ENCODE data around the gene RFX4. TPM values are rescaled to one million over a fixed set of nuclear protein-coding genes. Genes with fewer than 3 reads are reported as not detected.

Gene RFX4
- total RNA-seq, 1 donor from 2014 or later: not detected

DNA sequence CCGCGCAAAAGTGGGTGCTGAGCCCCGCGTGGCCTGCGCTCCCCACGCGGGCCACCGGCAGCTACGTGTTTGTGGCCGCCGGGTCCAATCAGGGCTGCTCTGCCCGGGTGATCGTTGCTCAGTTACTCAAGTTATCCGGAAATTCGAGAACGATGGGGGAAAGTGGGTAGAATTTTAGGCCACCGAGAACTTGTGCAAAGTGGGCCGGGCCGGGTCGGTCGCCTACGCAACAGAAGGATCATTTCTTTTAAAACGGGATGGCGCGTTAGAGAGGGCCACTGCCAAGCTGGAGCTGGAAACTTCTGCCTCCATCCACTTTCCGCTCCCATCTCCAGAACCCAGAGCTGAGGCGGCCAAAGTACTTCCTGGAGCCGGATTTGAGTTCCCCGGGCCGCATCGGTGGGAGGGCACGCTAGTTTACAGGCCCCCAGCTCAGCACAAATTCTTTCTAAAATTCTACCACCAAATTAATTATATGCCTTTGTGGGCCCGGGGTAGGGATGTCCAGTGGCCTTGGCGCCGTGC is 3.5 kb downstream of the RFX4 start:
- no peak overlapping the region for H3K4me3 ChIP-seq (ENCODE audit: low read depth, low read length)
- TF ChIP-seq, protein P1, sequence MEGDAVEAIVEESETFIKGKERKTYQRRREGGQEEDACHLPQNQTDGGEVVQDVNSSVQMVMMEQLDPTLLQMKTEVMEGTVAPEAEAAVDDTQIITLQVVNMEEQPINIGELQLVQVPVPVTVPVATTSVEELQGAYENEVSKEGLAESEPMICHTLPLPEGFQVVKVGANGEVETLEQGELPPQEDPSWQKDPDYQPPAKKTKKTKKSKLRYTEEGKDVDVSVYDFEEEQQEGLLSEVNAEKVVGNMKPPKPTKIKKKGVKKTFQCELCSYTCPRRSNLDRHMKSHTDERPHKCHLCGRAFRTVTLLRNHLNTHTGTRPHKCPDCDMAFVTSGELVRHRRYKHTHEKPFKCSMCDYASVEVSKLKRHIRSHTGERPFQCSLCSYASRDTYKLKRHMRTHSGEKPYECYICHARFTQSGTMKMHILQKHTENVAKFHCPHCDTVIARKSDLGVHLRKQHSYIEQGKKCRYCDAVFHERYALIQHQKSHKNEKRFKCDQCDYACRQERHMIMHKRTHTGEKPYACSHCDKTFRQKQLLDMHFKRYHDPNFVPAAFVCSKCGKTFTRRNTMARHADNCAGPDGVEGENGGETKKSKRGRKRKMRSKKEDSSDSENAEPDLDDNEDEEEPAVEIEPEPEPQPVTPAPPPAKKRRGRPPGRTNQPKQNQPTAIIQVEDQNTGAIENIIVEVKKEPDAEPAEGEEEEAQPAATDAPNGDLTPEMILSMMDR (IDR thresholded peaks at IDR 0.05; ENCODE audit: insufficient read depth, low read length, poor library complexity, severe bottlenecking): no peak
- no peaks in the 10 kb centered on the region for H3K36me3 ChIP-seq (ENCODE audit: control insufficient read depth, insufficient read depth, low read length)
- DNase-seq (ENCODE audit: low read depth): no peak
- H3K27me3 ChIP-seq (ENCODE audit: control insufficient read depth, insufficient read depth, low read length): peaks cover 85% of the 10 kb centered on the region

DNA sequence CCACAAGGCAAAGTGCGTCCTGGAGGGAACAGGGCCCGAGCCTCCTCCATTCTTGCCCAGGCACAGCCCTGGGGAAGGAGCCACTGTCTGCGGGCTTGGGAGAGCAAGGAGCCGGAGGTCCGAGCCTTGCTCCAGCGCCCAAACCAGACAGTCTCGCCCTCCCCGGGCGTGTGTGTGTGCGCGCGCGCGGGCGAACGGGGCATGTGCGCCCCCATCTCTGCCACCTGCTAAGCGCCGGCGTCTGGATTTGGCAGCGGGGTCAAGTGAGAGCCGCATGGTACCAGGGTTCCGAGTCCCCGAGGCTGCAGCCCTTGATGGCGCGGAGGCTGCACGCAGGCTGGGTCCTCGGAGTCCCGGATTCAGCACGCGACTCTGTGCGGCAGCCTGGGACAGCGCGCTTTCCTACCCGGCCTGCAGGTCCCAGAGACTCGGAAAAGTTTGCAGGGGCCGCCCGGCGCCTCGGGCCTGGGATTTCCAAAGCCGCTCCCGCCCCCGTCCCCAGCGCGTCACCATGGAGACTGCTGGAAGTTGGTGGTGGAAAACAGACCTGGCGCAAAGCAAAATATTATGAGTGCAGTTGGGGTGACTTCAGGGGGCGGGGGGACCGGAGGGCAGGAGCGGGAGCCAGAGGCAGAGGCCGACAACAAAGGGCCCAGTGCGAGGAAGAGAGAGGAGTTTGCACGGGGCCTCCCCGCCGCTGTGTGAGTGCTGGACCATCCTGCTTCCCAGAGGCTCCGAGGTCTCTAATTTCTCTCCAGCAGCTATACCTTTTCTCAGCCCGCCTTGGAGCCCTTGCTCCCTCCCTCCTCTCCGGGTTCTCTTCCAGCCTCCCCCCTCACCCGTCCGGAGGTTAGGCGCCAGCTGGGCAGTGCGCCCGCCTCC is 4.2 kb downstream of the RFX4 start:
- Histone ChIP-seq H3K27me3 (ENCODE audit: control insufficient read depth, insufficient read depth, low read length) (peaks cover 78% of the 10 kb centered on the region), H3K4me3 (ENCODE audit: low read depth, low read length) (peak overlapping the region; percentile 10), H3K36me3 (ENCODE audit: control insufficient read depth, insufficient read depth, low read length) (no peaks in the 10 kb centered on the region)
- no peak for DNase-seq (ENCODE audit: low read depth)
- TF ChIP-seq, protein P1 (IDR thresholded peaks at IDR 0.05; ENCODE audit: insufficient read depth, low read length, poor library complexity, severe bottlenecking): no peak

DNA sequence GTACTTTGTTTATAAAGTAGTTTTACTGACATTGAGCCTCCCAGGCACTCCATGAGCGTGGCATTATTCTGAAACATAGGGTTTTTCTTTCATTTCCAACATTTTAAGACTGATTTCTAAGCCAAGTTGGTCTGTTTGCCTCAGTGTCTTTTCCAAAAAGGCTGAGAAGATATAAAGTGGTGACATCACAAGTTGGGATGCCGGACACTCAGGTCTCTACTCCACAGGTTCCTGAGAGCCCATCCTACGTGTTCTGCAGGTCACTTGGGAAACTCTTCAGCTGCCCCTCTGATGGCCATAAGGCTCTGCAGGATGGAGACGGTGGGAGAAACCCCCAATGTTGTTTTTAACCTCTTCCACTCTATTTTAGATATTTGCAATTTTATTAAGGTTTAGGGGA is 6.0 kb downstream of the RFX4 start:
- TF ChIP-seq, protein P1 (IDR thresholded peaks at IDR 0.05; ENCODE audit: insufficient read depth, low read length, poor library complexity, severe bottlenecking): no peak
- Histone ChIP-seq H3K36me3 (ENCODE audit: control insufficient read depth, insufficient read depth, low read length) (no peaks in the 10 kb centered on the region), H3K27me3 (ENCODE audit: control insufficient read depth, insufficient read depth, low read length) (peaks cover 63% of the 10 kb centered on the region), H3K4me3 (ENCODE audit: low read depth, low read length) (no peak overlapping the region)
- no peak for DNase-seq (ENCODE audit: low read depth)

DNA sequence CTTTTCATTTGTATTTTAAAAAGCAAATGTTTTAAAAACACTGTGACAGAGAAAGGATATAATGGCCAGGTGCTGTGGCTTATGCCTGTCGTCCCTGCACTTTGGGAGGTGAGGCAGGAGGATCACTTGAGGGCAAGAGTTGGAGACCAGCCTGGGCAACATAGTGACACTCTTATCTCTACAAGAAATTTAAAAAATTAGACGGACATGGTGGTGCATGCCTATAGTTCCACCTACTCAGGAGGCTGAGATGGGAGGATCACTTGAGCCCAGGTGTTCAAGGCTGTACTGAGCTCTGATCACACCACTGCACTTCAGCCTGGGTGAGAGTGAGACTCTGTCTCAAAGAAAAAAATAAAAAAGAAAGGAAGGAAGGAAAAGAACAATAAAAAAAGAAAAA is 7.8 kb downstream of the RFX4 start:
- Histone ChIP-seq H3K27me3 (ENCODE audit: control insufficient read depth, insufficient read depth, low read length) (peaks cover 48% of the 10 kb centered on the region), H3K4me3 (ENCODE audit: low read depth, low read length) (no peak overlapping the region), H3K36me3 (ENCODE audit: control insufficient read depth, insufficient read depth, low read length) (no peaks in the 10 kb centered on the region)
- TF ChIP-seq, protein P1 (IDR thresholded peaks at IDR 0.05; ENCODE audit: insufficient read depth, low read length, poor library complexity, severe bottlenecking): no peak
- DNase-seq (ENCODE audit: low read depth): no peak

DNA sequence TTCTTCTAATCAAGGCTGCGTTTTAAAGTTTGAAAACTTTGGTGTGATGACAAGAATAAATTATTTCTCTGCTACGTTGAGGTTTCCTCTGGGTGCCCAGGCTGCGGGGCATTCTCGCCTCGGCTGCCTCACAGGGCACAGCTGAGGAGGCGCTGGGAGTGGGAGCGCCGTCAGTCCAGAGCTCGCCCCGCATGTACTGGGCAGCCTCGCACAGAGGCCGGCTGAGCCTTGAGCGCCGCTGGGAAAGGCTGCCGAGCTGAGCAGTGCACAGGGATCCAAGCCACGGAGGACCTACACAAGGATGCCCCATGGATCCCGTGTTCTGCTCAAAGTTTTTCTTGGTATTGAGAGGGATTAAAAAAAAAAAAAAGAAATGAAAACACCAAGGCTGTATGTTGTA is 11.6 kb downstream of the RFX4 start:
- no peaks in the 10 kb centered on the region for H3K36me3 ChIP-seq (ENCODE audit: control insufficient read depth, insufficient read depth, low read length)
- no peak overlapping the region for H3K4me3 ChIP-seq (ENCODE audit: low read depth, low read length)
- TF ChIP-seq, protein P1 (IDR thresholded peaks at IDR 0.05; ENCODE audit: insufficient read depth, low read length, poor library complexity, severe bottlenecking): no peak
- no peak for DNase-seq (ENCODE audit: low read depth)
- peaks cover 11% of the 10 kb centered on the region for H3K27me3 ChIP-seq (ENCODE audit: control insufficient read depth, insufficient read depth, low read length)

Data from kidney epithelial cell (primary cell).